NOMO-1 treated with dmso at 0.1 percent for 144 hours (cell line): Measurements from ENCODE around the gene MBNL1.
"Not testable (repeated sequence)": the region's sequence is repeated elsewhere in the genome, so short reads cannot be mapped to it uniquely, and the experiment has no call there.

Experiments used
- DNase-seq: peaks from one replicate; lab custom pipeline; 2025; ENCODE audit not compliant: unreplicated experiment; lab: John Stamatoyannopoulos, UW

Gene MBNL1

DNA sequence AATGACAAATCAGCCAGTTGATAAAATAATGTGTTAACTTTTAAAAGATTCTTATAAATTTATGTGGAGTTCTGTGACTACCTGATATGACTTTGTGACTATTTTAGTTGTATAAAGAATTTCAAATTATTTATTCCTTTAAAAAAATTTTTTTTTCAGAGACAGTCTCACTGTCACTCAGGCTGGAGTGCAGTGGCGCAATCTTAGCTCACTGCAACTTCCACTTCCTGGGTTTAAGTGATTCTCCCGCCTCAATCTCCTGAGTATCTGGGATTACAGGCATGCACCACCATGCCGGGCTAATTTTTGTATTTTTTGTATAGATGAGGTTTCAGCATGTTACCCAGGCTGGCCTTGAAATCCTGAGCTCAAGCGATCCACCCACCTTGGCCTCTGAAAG is 48.5 kb downstream of the MBNL1 start:
- DNase-seq, result no peak

DNA sequence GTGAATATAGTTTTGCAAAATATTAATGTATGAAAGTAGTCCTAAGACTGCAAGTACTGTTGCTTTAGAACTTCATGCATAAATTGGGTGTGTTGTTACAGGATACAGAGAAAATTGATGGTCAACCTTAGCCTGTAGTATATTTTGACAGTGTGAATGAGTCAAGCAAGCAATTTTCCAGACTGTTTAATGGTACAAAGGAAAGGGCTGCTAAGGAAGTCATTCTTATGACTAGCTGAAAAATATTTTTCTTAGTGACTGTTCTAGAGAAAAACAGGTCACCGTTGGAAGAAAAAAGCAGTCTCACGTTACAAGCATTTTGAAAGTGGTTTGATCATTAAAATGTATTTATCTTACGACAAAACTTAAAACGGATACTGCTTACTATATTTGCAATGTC is 49.2 kb downstream of the MBNL1 start:
- DNase-seq, result no peak

DNA sequence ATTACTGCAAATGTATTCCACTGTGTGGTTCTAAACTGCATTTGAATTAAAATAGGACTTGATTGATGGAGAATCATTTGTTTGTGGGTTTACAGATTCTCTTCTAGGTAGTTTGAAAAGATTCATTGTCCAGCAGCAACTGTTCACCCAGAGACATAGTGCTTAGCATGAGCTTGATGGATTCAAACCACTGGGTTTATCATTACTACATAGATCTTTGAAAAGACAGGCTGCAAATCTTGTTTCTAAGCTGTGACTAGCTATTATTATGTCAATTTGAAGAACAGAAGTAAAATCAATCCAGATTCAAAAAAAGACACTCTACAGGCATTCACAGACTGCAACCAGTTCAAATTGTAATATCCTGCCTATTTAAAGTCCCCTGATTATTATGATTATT is 49.8 kb downstream of the MBNL1 start:
- no peak for DNase-seq

DNA sequence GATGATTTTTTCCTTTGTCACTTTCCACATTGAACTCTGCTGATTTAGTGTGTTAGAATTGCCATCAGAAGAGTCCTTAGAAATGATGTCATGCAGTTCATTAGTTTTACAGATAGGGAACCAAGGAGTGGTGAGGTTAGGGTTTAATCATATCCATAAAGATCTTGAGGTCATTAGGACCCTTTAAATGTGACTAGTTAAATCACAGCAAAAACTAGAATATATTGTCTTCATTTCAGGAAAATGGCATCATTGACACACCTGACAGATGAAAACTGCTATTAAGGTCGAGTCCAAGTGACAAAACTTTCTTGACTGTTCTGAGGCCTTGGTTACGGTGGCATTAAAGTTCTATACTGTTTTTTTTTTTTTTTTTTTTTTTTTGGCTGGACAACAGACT is 50.5 kb downstream of the MBNL1 start:
- no peak for DNase-seq

DNA sequence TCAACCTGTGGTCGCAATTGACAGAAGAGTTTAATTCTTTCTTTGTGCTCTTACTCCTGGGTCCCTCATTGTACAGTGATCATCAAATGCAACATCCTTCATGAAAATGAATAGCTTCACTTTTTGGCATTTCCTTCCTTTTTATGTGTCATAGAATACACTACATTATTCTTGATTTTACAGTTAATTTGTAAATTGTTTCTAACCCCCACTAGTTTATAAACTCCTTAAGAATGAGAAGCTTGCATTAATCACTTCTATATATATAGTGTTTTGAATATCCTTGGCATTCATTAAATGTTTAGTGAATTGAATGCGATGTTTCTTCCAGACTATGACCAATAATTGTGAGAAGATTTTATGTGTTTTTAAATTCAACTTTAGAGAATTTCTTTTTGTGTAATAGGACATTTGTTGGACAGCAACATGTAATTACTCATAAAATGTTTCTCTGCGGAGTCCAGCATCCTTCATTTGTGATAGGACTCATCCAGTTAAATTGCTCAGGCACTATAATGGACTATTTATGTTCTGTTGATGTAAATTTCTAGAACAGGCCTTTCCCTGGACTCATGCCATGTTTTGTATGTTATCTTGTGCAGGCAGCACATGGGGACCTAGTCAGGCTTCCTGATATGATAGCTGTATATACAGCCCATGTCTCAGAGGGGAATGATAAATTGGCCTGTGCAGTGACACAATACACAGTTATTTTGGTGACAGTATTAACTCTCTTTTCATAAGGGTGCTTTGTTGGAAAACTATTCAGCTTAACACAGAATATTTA is 51.3 kb downstream of the MBNL1 start:
- DNase-seq, result no peak

DNA sequence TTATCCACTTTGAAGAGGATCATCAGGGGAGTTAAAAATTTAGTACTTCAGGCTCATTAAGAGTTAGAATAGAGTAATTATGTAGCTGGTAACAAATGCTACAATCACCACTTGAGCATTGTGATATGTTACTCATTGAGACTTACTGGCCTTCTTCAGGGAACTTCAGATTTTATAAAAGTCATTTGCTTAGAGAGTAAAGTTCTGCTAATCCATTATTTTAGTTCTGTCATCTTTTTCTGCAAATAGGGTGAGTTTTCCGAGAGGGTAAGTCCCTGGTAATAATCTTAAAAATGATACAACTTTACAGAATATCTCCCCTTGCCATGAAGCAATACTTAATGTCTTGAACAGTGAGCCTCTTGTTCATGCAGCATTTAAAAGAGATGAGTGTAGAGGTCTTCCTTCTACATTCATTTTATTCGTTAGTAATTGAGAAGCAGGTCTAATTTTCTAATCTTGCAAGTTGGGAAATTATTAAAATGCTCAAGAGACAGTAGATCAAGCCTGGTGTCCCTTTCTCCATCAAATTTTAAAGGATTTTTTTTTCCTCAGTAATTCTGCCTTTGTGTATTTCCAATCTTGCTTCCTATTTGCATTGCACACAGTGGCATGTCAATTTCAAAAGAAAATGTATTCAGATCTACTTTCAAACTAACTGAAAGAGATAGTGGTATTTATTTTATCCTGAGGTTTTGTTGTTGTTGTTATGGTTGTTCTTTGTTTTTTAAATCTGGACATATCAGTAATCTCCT is 52.6 kb downstream of the MBNL1 start:
- no peak for DNase-seq

DNA sequence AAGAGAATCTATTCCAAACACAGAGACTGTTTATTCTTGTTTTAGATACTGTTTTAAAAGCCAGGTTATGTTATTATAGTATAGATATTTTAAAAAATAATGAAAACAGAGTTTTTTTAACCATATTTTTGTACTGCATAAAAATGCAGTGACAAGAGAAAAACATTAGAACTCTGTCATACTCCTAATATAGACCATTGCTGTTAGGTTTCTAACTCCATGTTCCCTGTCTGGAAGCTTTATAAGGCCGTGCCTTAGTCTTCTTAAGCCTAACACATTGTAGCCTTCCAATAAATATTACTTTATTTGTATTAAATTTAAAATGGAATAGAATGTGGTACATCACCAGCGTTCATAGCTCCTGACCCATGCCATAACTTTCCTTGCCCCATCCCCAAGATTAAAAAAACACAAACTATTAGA is 53.2 kb downstream of the MBNL1 start:
- DNase-seq, result no peak

DNA sequence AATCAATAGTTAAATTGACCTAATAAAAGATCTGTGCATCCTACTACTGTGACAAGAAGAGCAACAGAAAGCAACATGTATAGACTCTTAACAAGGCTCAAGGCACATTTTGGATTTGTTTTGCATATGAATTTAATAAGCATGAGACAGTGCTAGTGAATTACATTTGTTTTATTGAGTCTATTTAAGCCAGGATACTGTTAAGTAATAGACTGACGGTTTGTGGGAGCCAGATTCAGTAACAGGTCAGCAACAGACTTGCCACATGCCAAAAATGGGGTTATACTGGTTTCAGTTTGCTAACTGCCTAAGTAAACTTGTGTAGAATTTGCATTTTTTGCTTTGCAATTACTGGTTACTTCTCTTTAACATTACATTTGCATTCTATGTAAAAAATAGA is 54.0 kb downstream of the MBNL1 start:
- peak; percentile 74 for DNase-seq

DNA sequence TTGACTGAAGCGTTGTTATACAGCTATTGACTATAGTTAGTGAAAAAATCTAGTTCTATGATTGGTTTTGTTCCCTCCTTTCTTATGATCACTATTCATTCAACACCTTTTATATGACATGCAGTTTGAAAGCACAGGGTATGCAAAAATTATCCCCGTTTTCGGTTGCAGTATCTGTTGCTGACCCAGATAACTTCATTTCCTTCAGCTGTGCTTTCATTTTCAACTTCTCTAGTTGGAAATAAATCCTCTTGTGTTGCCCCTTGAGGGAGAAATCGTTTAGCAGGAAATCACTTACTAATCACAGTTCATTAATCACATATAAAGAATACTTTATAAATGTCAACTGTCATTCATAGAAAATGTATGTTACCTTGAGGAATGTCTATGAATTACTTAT is 55.1 kb downstream of the MBNL1 start:
- DNase-seq, result no peak

DNA sequence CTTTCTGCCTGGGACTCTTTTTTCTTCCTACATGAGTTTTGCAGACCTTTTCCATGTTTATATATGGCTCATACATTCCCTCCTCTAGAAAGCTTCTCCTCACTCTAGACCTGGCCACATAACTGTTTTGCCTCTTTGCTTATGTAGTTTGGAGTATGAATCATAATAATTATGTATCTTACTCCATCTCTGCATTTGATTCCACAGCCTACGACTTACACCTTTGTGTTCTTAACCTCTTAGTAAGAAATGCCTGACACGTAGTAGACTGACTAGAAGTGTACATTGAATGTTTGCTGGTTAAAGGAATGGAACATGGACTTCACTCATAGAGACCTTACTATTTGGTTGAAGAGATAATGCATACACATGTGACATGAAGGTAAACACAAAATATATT is 56.4 kb downstream of the MBNL1 start:
- DNase-seq, result no peak

DNA sequence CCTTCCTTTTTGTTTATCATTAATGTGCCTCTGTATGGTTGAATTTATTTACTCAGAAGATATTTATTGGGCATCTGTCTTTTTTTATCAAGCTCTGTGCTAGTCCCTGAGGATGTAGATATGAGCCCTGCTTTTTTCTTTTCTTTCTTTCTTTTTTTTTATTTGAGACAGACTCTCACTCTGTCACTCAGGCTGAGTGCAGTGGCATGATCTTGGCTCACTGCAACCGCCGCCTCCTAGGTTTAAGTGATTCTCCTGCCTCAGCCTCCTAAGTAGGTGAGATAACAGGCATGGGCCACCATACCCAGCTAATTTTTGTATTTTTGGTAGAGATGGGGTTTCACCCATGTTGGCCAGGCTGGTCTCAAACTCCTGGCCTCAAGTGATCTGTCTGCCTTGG is 58.5 kb downstream of the MBNL1 start:
- no peak for DNase-seq

DNA sequence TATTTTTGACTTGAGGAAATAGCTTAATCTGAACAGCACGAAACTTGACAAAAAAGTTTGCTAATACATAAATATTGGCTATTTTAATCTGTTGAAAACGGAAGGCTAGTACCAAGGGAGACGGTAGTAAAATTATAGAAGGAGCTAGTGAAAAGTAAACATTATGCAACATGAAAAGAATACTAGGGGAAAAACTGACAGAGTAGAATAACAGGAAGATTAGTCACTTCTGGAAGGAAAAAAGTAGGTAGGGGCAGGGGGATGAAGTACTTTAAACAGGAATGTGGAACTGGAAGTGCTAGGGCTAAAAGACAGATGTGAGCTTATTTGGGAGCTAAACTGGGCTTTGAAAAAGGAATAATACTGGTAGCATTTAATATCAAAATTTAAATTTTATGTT is 60.1 kb downstream of the MBNL1 start:
- DNase-seq, result no peak

DNA sequence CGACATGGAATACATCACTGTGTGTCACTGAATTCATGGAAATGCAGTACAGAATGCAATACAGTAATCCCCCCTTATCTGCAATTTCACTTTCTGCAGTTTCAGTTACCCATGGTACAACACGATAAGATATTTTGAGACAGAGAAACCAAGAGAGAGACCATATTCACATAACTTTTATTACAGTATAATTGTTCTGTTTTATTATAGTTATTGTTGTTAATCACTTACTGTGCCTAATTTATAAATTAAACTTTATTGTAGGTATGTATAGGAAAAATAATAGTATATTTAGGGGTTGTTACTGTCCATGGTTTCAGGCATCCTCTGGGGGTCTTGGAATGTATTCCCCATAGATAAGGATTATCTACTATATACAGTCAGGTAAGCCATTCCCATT is 61.8 kb downstream of the MBNL1 start:
- DNase-seq, result no peak

DNA sequence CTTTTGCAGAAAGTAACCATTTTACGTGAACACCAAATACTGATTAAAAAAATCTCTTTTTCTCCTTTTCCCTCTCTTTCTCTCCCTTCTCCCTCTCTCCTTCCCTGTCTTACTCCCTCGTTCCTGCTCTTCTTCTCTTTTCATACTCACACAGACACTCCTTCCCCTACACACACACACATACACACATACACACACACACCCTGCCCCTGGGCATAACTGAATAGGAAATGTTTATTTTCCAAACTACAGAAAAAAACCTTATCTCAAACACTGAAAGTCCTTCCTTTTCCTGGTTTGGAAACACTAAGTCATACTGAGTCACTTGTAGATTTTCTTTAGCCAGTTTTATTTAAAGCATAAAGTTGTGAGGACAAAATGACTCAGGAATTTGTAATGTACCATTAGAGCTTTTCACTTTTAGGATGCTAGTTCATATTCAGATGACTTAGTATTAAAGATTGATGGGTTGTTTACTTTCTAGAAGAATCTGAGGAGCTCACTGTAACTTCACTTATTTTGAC is 62.4 kb downstream of the MBNL1 start:
- DNase-seq, result no peak

DNA sequence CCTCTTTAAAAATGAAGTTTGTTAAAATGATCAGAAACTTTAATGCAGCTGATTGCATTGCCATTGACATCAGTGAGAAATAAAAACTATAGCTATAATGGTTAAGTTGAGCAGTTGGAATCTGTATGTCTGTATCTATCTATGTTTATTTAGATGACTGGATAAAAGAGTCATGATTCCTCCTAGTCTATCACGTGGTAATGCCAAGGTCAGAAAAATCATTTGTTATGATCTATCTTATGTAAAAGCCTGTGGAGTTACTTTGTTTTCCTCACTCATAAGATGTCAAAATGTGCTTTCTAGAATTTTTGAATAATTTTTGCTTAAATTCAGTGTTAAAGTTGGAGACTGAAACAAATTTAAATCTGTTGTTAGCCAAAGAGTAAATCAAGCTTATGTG is 63.3 kb downstream of the MBNL1 start:
- no peak for DNase-seq

DNA sequence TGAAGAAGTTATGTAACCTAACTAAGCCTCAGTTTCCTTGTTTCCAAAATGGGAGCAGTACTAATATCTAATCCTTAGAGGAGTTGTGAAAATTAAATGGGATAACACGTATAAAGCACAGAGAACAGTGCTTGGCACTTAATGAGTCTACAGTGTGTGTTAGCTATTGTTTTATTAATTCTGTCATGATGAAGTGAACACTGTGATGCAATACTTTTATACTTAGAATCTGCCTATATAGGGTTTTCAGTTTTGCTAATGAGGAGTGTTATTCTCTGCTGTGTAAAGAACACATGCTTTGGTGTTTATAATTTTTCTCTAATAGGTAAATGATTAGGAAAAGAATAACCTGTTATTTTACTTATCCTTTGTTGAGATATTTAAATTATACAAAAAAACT is 65.2 kb downstream of the MBNL1 start:
- no peak for DNase-seq

DNA sequence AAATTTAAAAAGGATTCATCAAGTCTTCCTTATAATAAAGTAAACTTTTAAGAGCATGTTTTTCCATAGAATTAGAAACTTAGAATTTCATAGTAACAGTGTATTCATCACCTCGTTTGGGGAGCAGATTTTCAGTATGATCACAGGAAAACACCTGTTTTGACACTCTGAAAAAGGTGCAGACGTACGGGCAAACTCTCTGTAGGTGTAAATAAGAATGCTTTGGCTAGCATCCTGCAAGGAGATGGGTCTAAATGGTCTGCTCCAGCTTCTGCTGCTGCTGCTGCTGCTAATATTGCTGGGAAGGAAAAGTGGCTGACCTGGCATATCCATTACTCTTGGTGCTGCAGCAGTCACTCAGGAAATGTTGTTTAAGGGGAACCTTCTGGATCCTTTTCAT is 66.0 kb downstream of the MBNL1 start:
- no peak for DNase-seq

DNA sequence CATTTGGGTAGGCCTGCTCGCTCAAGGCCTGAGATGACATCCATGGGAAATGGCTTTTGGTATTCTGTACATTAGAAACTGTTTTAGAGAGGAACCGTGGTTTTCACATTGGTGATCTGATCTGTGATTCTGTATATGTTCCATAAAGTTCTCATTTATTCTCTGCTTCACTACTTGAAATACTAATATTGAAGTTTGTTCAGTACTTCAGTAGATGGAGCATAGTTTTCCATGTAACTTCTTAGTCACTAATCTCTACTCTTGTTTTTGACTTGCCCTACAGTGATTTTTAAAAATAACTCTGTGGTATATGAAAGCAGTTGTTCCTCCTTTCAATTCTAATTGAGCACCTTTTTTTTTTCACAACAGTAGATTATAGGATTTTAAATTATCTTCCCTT is 66.5 kb downstream of the MBNL1 start:
- DNase-seq, result no peak

DNA sequence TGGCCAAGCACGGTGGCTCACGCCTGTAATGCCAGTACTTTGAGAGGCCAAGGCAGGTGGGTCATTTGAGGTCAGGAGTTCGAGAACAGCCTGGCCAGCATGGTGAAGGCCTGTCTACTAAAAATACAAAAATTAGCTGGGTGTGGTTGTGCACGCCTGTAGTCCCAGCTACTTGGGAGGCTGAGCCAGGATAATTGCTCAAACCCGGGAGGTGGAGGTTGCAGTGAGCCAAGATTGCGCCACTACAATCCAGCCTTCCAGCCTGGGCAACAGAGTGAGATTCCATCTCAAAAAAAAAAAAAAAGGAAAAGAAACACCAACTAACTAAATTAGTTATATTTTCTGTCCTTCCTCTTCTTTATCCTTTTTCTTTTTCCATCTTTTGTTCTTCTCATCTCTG is 68.6 kb downstream of the MBNL1 start:
- DNase-seq, result not testable (repeated sequence)

DNA sequence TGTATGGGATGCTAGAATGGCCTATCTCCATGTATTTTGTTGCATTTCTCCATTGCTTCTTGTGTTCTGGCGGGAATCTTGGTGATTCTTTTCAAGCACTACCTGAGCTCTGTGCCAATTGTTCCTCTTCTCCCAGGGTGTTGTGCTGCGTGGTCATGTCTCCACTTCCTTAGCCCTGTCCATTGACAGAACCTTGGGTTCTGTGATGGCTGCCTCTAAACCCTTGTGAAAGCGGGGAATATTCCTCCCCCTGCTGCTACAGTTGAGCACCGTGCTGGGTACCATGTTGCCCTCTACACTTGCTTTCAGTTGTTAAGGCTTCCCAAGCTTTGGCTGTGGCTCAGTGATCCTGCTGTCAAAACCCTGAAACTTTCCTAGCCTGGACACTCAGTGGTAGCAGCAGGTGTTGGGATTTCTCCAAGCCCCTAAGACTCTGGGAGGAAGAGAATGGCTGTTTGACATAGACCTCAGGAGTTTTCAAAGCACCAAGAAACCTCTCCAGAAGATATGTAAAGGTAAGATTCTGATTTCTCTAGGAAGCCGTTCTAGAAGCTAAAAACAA is 69.5 kb downstream of the MBNL1 start:
- DNase-seq, result no peak

DNA sequence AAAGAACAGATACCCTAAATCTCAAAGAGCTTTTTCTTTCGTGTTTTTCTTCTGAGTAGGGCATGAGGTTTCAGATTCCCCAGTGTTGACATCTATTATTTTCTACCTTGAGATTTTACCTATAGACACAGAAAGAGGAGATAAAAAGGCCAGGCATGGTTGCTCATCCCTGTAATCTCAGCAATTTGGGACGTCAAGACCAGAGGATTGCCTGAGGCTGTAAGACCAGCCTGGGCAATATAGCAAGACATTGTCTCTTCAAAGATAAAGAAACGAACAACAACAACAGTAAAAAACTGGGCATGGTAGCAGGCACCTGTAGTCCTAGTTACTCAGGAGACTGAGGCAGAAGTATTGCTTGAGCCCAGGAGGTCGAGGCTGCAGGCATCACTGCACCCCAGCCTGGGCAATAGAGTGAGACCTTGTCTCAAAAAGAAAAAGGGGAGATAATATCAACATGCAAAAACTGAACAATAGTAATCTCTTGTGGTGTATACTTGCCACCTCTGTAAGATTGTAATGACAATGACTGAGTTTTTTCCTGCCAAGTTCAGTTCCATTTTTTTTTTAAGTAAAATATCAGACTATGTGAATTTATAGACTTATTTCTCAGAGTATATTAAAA is 71.3 kb downstream of the MBNL1 start:
- no peak for DNase-seq

DNA sequence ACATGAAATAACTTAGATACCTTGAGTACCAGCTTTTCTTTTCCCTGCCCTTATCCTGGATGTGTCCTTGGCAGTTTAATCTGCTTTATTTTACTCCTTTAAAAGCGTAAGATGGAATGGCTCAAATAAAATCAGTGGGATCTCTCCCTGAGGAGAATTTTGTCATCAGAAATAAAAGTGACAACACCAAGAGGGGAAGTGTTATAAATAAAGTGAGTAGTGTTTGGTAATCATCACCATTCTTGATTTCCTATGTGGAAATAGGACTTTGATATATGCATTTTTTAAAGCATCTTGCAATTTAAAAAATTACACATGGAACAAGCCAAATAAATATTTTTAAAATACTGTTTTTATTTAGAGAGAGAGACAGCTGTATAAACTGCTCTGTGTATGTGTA is 76.5 kb downstream of the MBNL1 start:
- no peak for DNase-seq
